IMR-90 (cell line): ENCODE data around the gene ATP6V0C. TPM values are rescaled to one million over a fixed set of nuclear protein-coding genes. Genes with fewer than 3 reads are reported as not detected.

Experiments
- CTCF ChIP-seq: conservative IDR thresholded peaks from 2 replicates; pipeline ENCODE4 v1.5.1; 2012; ENCODE audit warnings: mild to moderate bottlenecking, low read depth, low read length, improper control_type of control experiment
- polyA plus RNA-seq, 3 experiments: library from polyadenylated mRNA; depleted of rRNA; stranded (reverse); fragments of >200 nt; gene quantifications; 2 replicates each; pipeline ENCODE4 v1.2.3, GENCODE V29; 2012; ENCODE audit warnings: low replicate concordance in 1 of 3
- total RNA-seq: library from RNA; depleted of rRNA; stranded (reverse); fragments of >200 nt; gene quantifications from 2 replicates; pipeline ENCODE4 v1.2.3, GENCODE V29; 2012

Gene ATP6V0C
- total and polyA plus RNA-seq, 2 of the 4 experiments (the other 2 are of a cell fraction), result 8.4 to 107 TPM

GRCh38 chr16:2531696-2532493 lies 18.1 kb downstream of the ATP6V0C start (continued):
- TF ChIP-seq CTCF, result no peak
